ENCODE data around the gene PCMTD2. TPM values are rescaled to one million over a fixed set of nuclear protein-coding genes. Genes with fewer than 3 reads are reported as not detected.
A peak's percentile ranks its signal among the peaks of the same experiment; 100 is the strongest.

Gene PCMTD2
- total and polyA plus RNA-seq, 2 of the 13 experiments (the other 11 are each of a cell fraction or from before 2014, with no cell fraction given), result 47.0 to 76.9 TPM

GRCh38 chr20:64242797-64243475 lies 12.6 kb upstream of the PCMTD2 start (continued):
- 0 out of 2 replicates have a peak, but pooled peaks have one; percentile 15 for TF ChIP-seq BRF2 (CRISPR knock-in tag; IDR thresholded peaks at IDR 0.05)
- peak; percentile 81; the same call in 1 of the 2 replicates for TF ChIP-seq MLX (CRISPR knock-in tag; IDR thresholded peaks at IDR 0.05)
- TF ChIP-seq ZNF260 (CRISPR knock-in tag; IDR thresholded peaks at IDR 0.05; ENCODE audit: borderline replicate concordance, low read depth), result 0 out of 2 replicates have a peak, but pooled peaks have one; percentile 87
- no peak for TF ChIP-seq CSRNP2 (CRISPR knock-in tag; conservative IDR thresholded peaks at IDR 0.05; ENCODE audit: low read depth)
- TF ChIP-seq ZNF510 (CRISPR knock-in tag; IDR thresholded peaks at IDR 0.05; ENCODE audit: low read depth), result no peak
- TF ChIP-seq IRF2 (CRISPR knock-in tag; IDR thresholded peaks at IDR 0.05), result peak; percentile 92
- no peak for TF ChIP-seq ZNF431 (CRISPR knock-in tag; IDR thresholded peaks at IDR 0.05; ENCODE audit: borderline replicate concordance, low read depth)
- peak; percentile 74; the same call in 1 of the 2 replicates for TF ChIP-seq ZNF710 (CRISPR knock-in tag; IDR thresholded peaks at IDR 0.05; ENCODE audit: borderline replicate concordance)
- peak; percentile 86 for TF ChIP-seq ZNF350 (CRISPR knock-in tag; IDR thresholded peaks at IDR 0.05; ENCODE audit: borderline replicate concordance, low read depth)
- TF ChIP-seq ZNF276 (CRISPR knock-in tag; IDR thresholded peaks at IDR 0.05; ENCODE audit: low read depth), result no peak
- no peak for TF ChIP-seq ATF7 (IDR thresholded peaks at IDR 0.05)
- peak; percentile 57; the same call in 1 of the 2 replicates for TF ChIP-seq ATF7 (CRISPR knock-in tag; IDR thresholded peaks at IDR 0.05)
- TF ChIP-seq ZNF292 (CRISPR knock-in tag; IDR thresholded peaks at IDR 0.05; ENCODE audit: borderline replicate concordance, low read depth), result peak; percentile 93; the same call in 1 of the 2 replicates
- TF ChIP-seq RAD21 (CRISPR knock-in tag; IDR thresholded peaks at IDR 0.05), result peak; percentile 53; the same call in 1 of the 2 replicates
- TF ChIP-seq ZFP36L2 (CRISPR knock-in tag; IDR thresholded peaks at IDR 0.05), result no peak
- no peak for TF ChIP-seq BCL3 (CRISPR knock-in tag; IDR thresholded peaks at IDR 0.05)
- TF ChIP-seq TBP (CRISPR knock-in tag; IDR thresholded peaks at IDR 0.05), result no peak
- TF ChIP-seq ZFY (CRISPR knock-in tag; IDR thresholded peaks at IDR 0.05), result peak; percentile 31; the same call in 1 of the 2 replicates
- peak; percentile 99 for TF ChIP-seq TEAD3 (CRISPR knock-in tag; optimal IDR thresholded peaks at IDR 0.05; ENCODE audit: borderline replicate concordance)
- TF ChIP-seq ZNF501 (CRISPR knock-in tag; IDR thresholded peaks at IDR 0.05), result peak; percentile 81; the same call in 1 of the 2 replicates
- no peak for TF ChIP-seq SP1 (IDR thresholded peaks at IDR 0.05)
- no peak for TF ChIP-seq SP1 (CRISPR knock-in tag; IDR thresholded peaks at IDR 0.05)
